HG03025 (cell line): ENCODE data around the gene EIF2S3.

Experiments used
- ATAC-seq: cut with Tn5 transposase; IDR thresholded peaks from one replicate; pipeline ENCODE4 v1.9.1; 2021; ENCODE audit warnings: mild to moderate bottlenecking, moderate library complexity; ENCODE audit not compliant: unreplicated experiment, low FRiP score

Gene EIF2S3

GRCh38 chrX:24124244-24124799 lies 69.6 kb downstream of the EIF2S3 start:
- no peak for ATAC-seq

GRCh38 chrX:24125028-24125612 lies 70.4 kb downstream of the EIF2S3 start:
- ATAC-seq: no peak
